WI38 (cell line): ENCODE measurements around the gene ITM2B.
"Not testable (repeated sequence)": the region's sequence is repeated elsewhere in the genome, so short reads cannot be mapped to it uniquely, and the experiment has no call there.

Experiments
- H3K4me3 ChIP-seq: 2 replicates; pipeline ENCODE4 v1.5.1; 2011; ENCODE audit warnings: low read depth, mild to moderate bottlenecking, control low read depth, low read length
- TF ChIP-seq, protein P1 (sequence below): IDR thresholded peaks from 2 replicates; pipeline ENCODE4 v1.5.1; 2012; ENCODE audit warnings: low read depth, mild to moderate bottlenecking, control low read depth, low read length

ITM2B gene

DNA sequence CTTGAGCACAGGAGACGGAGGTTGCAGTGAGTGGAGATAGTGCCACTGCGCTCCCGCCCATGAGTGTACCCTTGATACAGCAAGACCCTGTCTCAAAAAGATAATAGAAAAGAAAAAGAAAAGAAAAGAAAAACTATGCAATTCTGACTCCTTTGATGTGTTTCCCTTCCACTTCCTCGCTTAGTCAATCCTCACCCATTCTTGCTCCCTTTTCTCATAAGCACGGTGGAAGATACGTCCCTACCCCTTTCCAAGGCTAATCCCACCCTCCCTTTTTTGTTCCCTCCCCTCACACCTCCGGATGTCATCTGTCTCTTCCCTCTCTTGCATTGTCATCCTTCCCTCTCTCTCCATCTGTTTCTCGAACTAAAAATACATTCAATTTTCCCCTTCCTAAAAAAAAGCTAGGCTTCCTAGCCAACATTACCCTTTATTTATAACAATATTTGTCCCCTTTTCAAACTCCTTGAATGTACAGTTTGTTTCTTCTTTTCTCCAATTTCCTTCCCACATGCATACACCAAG lies 40.5 kb upstream of the ITM2B start:
- TF ChIP-seq, protein P1, sequence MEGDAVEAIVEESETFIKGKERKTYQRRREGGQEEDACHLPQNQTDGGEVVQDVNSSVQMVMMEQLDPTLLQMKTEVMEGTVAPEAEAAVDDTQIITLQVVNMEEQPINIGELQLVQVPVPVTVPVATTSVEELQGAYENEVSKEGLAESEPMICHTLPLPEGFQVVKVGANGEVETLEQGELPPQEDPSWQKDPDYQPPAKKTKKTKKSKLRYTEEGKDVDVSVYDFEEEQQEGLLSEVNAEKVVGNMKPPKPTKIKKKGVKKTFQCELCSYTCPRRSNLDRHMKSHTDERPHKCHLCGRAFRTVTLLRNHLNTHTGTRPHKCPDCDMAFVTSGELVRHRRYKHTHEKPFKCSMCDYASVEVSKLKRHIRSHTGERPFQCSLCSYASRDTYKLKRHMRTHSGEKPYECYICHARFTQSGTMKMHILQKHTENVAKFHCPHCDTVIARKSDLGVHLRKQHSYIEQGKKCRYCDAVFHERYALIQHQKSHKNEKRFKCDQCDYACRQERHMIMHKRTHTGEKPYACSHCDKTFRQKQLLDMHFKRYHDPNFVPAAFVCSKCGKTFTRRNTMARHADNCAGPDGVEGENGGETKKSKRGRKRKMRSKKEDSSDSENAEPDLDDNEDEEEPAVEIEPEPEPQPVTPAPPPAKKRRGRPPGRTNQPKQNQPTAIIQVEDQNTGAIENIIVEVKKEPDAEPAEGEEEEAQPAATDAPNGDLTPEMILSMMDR, result no peak
- H3K4me3 ChIP-seq, result no peak overlapping the region

GRCh38 chr13:48194379-48194754 lies 38.6 kb upstream of the ITM2B start:
- no peak overlapping the region for H3K4me3 ChIP-seq
- TF ChIP-seq, protein P1, result no peak

GRCh38 chr13:48199404-48199946 lies 33.5 kb upstream of the ITM2B start:
- TF ChIP-seq, protein P1, result no peak
- no peak overlapping the region for H3K4me3 ChIP-seq

- no peak overlapping the region for H3K4me3 ChIP-seq
- TF ChIP-seq, protein P1, result no peak
Observed at GRCh38 chr13:48201044-48201443, 32.0 kb upstream of the ITM2B start.

GRCh38 chr13:48207207-48207606 lies 25.8 kb upstream of the ITM2B start:
- not testable (repeated sequence) for H3K4me3 ChIP-seq

DNA sequence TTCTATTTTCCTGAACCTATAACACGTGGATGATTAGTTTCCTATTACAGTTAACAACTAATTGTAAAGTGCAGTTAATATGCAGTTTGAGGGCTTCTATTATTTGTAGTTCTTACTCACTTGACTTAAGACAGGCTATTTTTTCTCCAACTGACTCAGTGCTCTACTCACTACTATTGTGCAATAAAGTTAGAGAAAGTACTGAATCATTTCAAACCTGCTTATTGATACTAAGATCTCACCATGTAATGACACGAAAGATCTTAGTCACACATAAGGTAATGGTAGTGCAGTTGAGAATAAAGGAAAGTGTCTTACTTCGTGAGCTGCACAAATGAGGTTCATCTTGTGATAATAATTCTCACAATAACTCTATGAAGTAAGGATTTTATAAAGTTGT lies 22.8 kb upstream of the ITM2B start:
- TF ChIP-seq, protein P1, result no peak
- no peak overlapping the region for H3K4me3 ChIP-seq

DNA sequence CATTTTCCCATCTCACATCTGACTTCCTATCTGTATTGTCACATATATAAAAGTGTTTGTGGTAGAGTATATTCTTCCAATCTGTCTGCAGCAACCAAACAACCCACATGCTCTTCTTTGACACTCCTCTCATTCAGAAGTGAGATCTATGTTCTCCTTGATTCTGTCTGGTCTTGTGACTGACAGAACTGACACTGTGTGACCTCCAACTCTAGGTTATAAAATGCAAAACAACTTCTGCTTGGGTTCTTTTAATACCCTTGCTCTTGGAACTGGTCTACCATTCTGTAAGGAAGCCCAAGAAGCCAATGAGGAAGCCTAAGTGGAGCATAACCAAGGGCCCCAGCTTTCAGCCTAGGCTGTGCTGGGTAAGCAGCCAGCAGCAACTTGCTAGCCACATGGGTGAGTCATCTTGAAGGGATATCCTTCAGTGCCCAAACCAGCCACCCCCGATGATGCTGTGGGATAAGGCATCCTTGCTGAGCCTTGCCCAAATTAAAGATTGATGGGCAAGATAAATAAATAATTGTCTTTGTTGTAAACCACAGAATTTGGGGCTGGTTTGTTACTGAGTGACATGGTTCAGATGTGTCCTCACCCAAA lies 18.4 kb upstream of the ITM2B start:
- TF ChIP-seq, protein P1, result no peak
- H3K4me3 ChIP-seq, result no peak overlapping the region

- H3K4me3 ChIP-seq, result not testable (repeated sequence)
Observed at GRCh38 chr13:48215511-48216203, 17.3 kb upstream of the ITM2B start.
